Spleen (tissue), 11 donors: ENCODE measurements around the gene DIMT1. TPM values are rescaled to one million over a fixed set of nuclear protein-coding genes. Genes with fewer than 3 reads are reported as not detected.

Experiments used
- DNase-seq: peaks from one replicate; pipeline ENCODE4 v3.0.0-alpha.2; 2020
- H3K27ac ChIP-seq, 8 donors: fragments of 200-600 bp; sonication (generic) in 7 of 8; 1 replicate in 4 of 8; 2 replicates in 4 of 8; pipeline versions ENCODE4 v1.5.0 to v1.8.0; 2016 to 2021; ENCODE audit warnings: inconsistent platforms in 4 of 8, mild to moderate bottlenecking in 4 of 8, moderate library complexity in 1 of 8
- H3K27me3 ChIP-seq, 7 donors: fragments of 200-600 bp; sonication (generic) in 6 of 7; replicated peaks in 1 of 7; 1 replicate in 4 of 7; 2 replicates in 3 of 7; pipeline versions ENCODE4 v1.5.0 to v1.8.0; 2016 to 2021; ENCODE audit warnings: inconsistent platforms in 3 of 7, mild to moderate bottlenecking in 1 of 7
- H3K36me3 ChIP-seq, 6 donors: fragments of 200-600 bp; sonication (generic) in 5 of 6; 1 replicate in 4 of 6; 2 replicates in 2 of 6; pipeline versions ENCODE4 v1.5.0 to v1.8.0; 2016 to 2021; ENCODE audit warnings: inconsistent platforms in 2 of 6
- H3K4me1 ChIP-seq, 6 donors: fragments of 200-600 bp; sonication (generic) in 5 of 6; 1 replicate in 3 of 6; 2 replicates in 3 of 6; pipeline versions ENCODE4 v1.5.0 to v1.8.0; 2016 to 2021; ENCODE audit warnings: inconsistent platforms in 3 of 6
- H3K4me3 ChIP-seq, 8 donors: fragments of 200-600 bp; sonication (generic) in 7 of 8; 1 replicate in 4 of 8; 2 replicates in 4 of 8; pipeline versions ENCODE4 v1.5.0 to v1.8.0; 2016 to 2021; ENCODE audit warnings: inconsistent platforms in 4 of 8, mild to moderate bottlenecking in 4 of 8, moderate library complexity in 2 of 8
- H3K9me3 ChIP-seq, 8 donors: fragments of 200-600 bp; sonication (generic) in 7 of 8; 1 replicate in 4 of 8; 2 replicates in 4 of 8; pipeline versions ENCODE4 v1.5.0 to v1.8.0; 2016 to 2021; ENCODE audit warnings: inconsistent platforms in 4 of 8
- CTCF ChIP-seq, 11 experiments: fragments of 200-600 bp in 7 of 11; fragments of 450-650 bp in 4 of 11; sonication (generic) in 4 of 11; IDR thresholded peaks in 8 of 11; conservative IDR thresholded peaks in 3 of 11; 1 replicate in 7 of 11; 2 replicates in 4 of 11; pipeline versions ENCODE4 v1.4.0 to v1.8.0; 2016 to 2021; ENCODE audit warnings: antibody characterized with exemption in 11 of 11, inconsistent platforms in 4 of 11, mild to moderate bottlenecking in 1 of 11
- POLR2A ChIP-seq, 3 donors: fragments of 450-650 bp; IDR thresholded peaks; one replicate each; pipeline ENCODE4 v1.5.1; 2017; ENCODE audit warnings: antibody characterized with exemption in 3 of 3, mild to moderate bottlenecking in 1 of 3
- POLR2AphosphoS5 ChIP-seq, 3 donors: sonication (generic); formaldehyde crosslinking; IDR thresholded peaks; one replicate each; pipeline ENCODE4 v1.5.1; 2017; ENCODE audit warnings: antibody characterized with exemption in 3 of 3
- WGBS, 5 donors: extraction: QIAGEN DNeasy Blood & Tissue Kit in 3 of 5; methylation state at CpG; one replicate each; pipeline versions ENCODE4 v1.1.5 to v1.1.7; 2013 to 2018; 5-methylcytosine and 5-hydroxymethylcytosine counted together
- intact Hi-C: fragments of 100-400 bp; cut with DNase I; formaldehyde crosslinking; loops from one replicate; pipeline ENCODE4 v1.15.0; 2023; ENCODE audit warnings: low total_unique reads
- polyA plus RNA-seq, 3 donors: library from polyadenylated mRNA; stranded (reverse); fragments of 200-250 nt; gene quantifications; one replicate each; pipeline ENCODE4 v1.2.1, GENCODE V29; 2013
- total RNA-seq, 7 donors: library from RNA; depleted of rRNA in 3 of 7; stranded (reverse); fragments of >200 nt in 3 of 7; fragmentation: NEBNext Ultra II Directional in 4 of 7; extraction: Animal tissue kit (Norgen Biotek cat#: 25700) in 4 of 7; gene quantifications; one replicate each; pipeline versions ENCODE4 v1.1.0 to v1.2.1, GENCODE V29; 2016 to 2021
- donor health status: healthy with polysubstance abuse.
- donor health status: DM: no; HTN: no; CAD: no; lungs with moderate emphysema.
- donor health status: DM: no; HTN: no; CAD: no.
- donor health status: Bipolar disorder and iron deficiency.
- donor health status: healthy.
- donor health status: DM: no; HTN: no; CAD: no.
- donor health status: DM: yes; HTN: yes; CAD: no.

DIMT1 gene
- total and polyA plus RNA-seq, 10 donors, result 11.0 to 30.0 (median 24.9) TPM

DNA sequence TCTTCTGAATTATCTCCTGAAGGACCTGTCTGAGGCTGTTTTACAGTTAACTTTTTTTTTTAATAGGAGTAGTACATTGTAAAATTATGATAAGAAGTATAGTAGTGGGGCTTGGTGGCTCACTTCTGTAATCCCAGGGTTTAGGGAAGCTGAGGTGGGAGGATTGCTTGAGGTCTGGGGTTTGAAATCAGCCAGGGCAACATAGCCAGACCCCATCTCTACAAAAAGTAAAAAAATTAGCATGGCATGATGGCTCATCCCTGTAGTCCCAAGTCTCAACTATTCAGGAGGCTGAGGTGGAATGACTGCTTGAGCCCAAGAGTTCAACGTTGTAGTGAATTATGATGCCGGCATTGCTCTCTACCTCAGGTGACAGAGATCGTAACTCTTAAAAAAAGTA, 15.9 kb upstream of the DIMT1 start:
- no peak for DNase-seq
- no peak overlapping the region for H3K27ac ChIP-seq
- H3K4me3 ChIP-seq, result no peak overlapping the region
- peaks cover 0 to 23% (median 3%) of the 10 kb centered on the region in 6 donors for H3K4me1 ChIP-seq
- no peaks in the 10 kb centered on the region for H3K9me3 ChIP-seq
- 91 to 100% (median 97%) methylated on average over 3 of the region's 3 CpGs for WGBS, 5 donors
- H3K27me3 ChIP-seq, result no peaks in the 10 kb centered on the region
- intact Hi-C loops, result no loop called here
- H3K36me3 ChIP-seq, result peaks cover 0 to 12% (median 0%) of the 10 kb centered on the region in 6 donors
- TF ChIP-seq POLR2AphosphoS5 (IDR thresholded peaks at IDR 0.05) (no peak), CTCF (IDR thresholded peaks at IDR 0.05 in 8 of 11, conservative IDR thresholded peaks at IDR 0.05 in 3 of 11) (no peak), POLR2A (IDR thresholded peaks at IDR 0.05) (no peak)

DNA sequence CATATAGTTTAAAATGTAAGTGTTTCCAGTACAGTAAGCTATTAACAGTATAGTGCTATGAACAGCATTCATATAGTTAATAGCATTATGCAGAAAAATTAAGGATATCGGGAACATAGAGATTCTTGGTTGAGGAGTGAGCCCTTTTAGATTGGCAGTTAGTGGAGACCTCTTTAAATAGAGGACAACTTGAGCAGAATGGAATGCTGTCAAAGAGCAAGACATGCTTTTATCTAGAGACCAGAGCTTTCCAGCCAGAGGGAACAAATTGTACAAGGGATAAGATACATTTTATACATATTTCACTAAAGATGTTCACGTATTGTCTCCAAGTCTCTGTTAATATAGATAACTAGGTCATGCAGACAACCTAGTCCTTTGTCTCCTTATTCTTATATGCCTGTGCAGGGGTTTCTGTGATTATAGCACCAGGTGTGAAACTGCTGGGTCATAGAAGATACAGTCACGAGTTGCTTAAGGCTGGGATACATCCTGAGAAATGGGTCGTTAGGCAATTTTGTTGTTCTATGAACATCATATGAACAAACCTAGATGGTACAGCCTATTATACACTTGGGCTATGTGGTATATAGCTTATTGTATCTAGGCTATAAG, 14.9 kb upstream of the DIMT1 start:
- peaks cover 0 to 12% (median 0%) of the 10 kb centered on the region in 6 donors for H3K36me3 ChIP-seq
- WGBS, 5 donors, result 83 to 94% (median 91%) methylated on average over 4 of the region's 4 CpGs
- TF ChIP-seq CTCF (IDR thresholded peaks at IDR 0.05 in 8 of 11, conservative IDR thresholded peaks at IDR 0.05 in 3 of 11), result no peak
- TF ChIP-seq POLR2AphosphoS5 (IDR thresholded peaks at IDR 0.05), result no peak
- TF ChIP-seq POLR2A (IDR thresholded peaks at IDR 0.05), result no peak

GRCh38 chr5:62413711-62414110, 10.0 kb upstream of the DIMT1 start:
- Histone ChIP-seq H3K27ac (no peak overlapping the region), H3K4me1 (peaks cover 15 to 46% (median 25%) of the 10 kb centered on the region in 6 donors), H3K9me3 (no peaks in the 10 kb centered on the region), H3K36me3 (peaks cover 0 to 11% (median 0%) of the 10 kb centered on the region in 6 donors), H3K27me3 (no peaks in the 10 kb centered on the region), H3K4me3 (peak overlapping the region in 7 of 8 donors; percentile 96 to 100 (median 99))
- intact Hi-C loops, result no loop called here
- WGBS, 5 donors, result 46 to 68% (median 63%) methylated on average over 3 of the region's 3 CpGs
- TF ChIP-seq POLR2A (IDR thresholded peaks at IDR 0.05), result no peak
- no peak for TF ChIP-seq POLR2AphosphoS5 (IDR thresholded peaks at IDR 0.05)
- TF ChIP-seq CTCF (IDR thresholded peaks at IDR 0.05 in 8 of 11, conservative IDR thresholded peaks at IDR 0.05 in 3 of 11), result no peak
- DNase-seq, result no peak

More for the DNA sequence above, 14.9 kb upstream of the DIMT1 start:
- H3K9me3 ChIP-seq, result no peaks in the 10 kb centered on the region
- DNase-seq, result no peak
- H3K4me3 ChIP-seq, result no peak overlapping the region
- H3K27ac ChIP-seq, result no peak overlapping the region
- intact Hi-C loops, result no loop called here
- H3K4me1 ChIP-seq, result peaks cover 6 to 33% (median 13%) of the 10 kb centered on the region in 6 donors
- H3K27me3 ChIP-seq, result no peaks in the 10 kb centered on the region

DNA sequence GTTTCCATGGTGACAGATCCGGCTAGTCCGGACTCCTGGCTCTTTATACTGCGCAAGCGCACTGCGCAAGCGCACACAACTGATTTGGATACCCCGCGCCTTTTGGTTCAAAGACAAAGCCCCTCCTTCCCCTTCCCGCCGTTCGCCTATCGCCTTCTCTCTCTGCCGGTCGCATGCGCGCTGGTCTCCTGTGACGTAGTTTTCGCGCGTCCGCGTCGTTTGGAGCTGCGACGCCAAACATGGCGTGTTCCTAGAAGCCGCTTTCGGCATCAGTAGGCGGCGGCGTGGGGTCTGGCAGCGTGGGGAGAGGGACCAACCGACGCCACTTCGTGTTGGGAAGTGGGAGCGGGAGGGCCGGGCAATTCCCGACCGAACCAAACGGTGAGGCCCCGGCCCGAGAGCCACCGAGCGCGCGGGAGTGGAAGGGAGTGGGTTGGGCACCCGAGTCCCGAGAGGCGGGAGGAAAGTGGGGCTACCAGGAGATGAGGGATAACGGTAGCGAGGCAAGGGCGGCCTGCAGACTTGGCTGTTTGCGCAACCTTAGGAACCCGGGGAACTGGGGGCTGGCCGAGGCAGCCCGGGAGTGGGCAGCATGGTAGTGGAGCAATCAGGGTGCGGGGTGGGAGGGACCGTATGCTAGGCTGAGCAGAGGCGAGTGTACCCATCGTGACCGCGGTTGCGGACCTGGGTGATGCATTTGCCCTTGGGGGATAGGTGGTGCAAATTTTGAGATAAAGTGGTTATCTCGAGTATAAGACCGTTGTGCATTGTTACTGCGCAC, 9.0 kb upstream of the DIMT1 start, which contains the start of gene IPO11:
Gene IPO11, plus strand, starts transcription at position 215 of the 781 bp plus-strand sequence. CDS start 24,517 bp downstream, outside the sequence.
- intact Hi-C loops, result no loop called here
- DNase-seq, result peak; percentile 100
- H3K4me3 ChIP-seq, result peak within 1 kb of the TSS; percentile 94 to 100 (median 98)
- H3K36me3 ChIP-seq, result peaks cover 0 to 1% (median 0%) of the 10 kb centered on the region in 6 donors
- H3K4me1 ChIP-seq, result peaks cover 15 to 43% (median 25%) of the 10 kb centered on the region in 6 donors
- no peaks in the 10 kb centered on the region for H3K9me3 ChIP-seq
- peak within 1 kb of the TSS in 6 of 8 donors; percentile 63 to 89 (median 82) for H3K27ac ChIP-seq
- WGBS, 5 donors, result 0 to 1% (median 0%) methylated on average over 60 to 66 of the region's 66 CpGs
- TF ChIP-seq CTCF (IDR thresholded peaks at IDR 0.05 in 8 of 11, conservative IDR thresholded peaks at IDR 0.05 in 3 of 11) (peak in 1 of 11 experiments; percentile 29), POLR2A (IDR thresholded peaks at IDR 0.05) (peak; percentile 15 to 38 (median 25)), POLR2AphosphoS5 (IDR thresholded peaks at IDR 0.05) (peak; percentile 98 to 99 (median 99))
- no peaks in the 10 kb centered on the region for H3K27me3 ChIP-seq
